ENCODE measurements around the gene UNC45A. TPM values are rescaled to one million over a fixed set of nuclear protein-coding genes. Genes with fewer than 3 reads are reported as not detected.

The UNC45A gene
- total and polyA plus RNA-seq, 2 of the 13 experiments (the other 11 are each of a cell fraction or from before 2014, with no cell fraction given) = 33.8 to 39.7 TPM

GRCh38 chr15:90902840-90903732, 32.0 kb upstream of the UNC45A start, which contains the start of gene MAN2A2 (continued):
- TF ChIP-seq, protein P1, sequence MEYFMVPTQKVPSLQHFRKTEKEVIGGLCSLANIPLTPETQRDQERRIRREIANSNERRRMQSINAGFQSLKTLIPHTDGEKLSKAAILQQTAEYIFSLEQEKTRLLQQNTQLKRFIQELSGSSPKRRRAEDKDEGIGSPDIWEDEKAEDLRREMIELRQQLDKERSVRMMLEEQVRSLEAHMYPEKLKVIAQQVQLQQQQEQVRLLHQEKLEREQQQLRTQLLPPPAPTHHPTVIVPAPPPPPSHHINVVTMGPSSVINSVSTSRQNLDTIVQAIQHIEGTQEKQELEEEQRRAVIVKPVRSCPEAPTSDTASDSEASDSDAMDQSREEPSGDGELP (IDR thresholded peaks at IDR 0.05; ENCODE audit: borderline replicate concordance, low read depth) = no peak
- TF ChIP-seq ZBTB2 (CRISPR knock-in tag; IDR thresholded peaks at IDR 0.05; ENCODE audit: low read depth) (0 out of 2 replicates have a peak, but pooled peaks have one; percentile 40), PAWR (CRISPR knock-in tag; IDR thresholded peaks at IDR 0.05; ENCODE audit: borderline replicate concordance) (no peak), MYC (CRISPR knock-in tag; IDR thresholded peaks at IDR 0.05; ENCODE audit: borderline replicate concordance) (no peak), NFAT5 (CRISPR knock-in tag; IDR thresholded peaks at IDR 0.05) (no peak), MED8 (CRISPR knock-in tag; IDR thresholded peaks at IDR 0.05; ENCODE audit: insufficient replicate concordance) (no peak), GABPB1 (CRISPR knock-in tag; IDR thresholded peaks at IDR 0.05) (peak; percentile 54; the same call in 1 of the 2 replicates), SUZ12 (IDR thresholded peaks at IDR 0.05; ENCODE audit: low read depth, low read length) (no peak), DPF2 (CRISPR knock-in tag; IDR thresholded peaks at IDR 0.05; ENCODE audit: borderline replicate concordance, low read depth) (no peak), NFIB (CRISPR knock-in tag; IDR thresholded peaks at IDR 0.05; ENCODE audit: borderline replicate concordance) (no peak)
- TF ChIP-seq, protein P2, sequence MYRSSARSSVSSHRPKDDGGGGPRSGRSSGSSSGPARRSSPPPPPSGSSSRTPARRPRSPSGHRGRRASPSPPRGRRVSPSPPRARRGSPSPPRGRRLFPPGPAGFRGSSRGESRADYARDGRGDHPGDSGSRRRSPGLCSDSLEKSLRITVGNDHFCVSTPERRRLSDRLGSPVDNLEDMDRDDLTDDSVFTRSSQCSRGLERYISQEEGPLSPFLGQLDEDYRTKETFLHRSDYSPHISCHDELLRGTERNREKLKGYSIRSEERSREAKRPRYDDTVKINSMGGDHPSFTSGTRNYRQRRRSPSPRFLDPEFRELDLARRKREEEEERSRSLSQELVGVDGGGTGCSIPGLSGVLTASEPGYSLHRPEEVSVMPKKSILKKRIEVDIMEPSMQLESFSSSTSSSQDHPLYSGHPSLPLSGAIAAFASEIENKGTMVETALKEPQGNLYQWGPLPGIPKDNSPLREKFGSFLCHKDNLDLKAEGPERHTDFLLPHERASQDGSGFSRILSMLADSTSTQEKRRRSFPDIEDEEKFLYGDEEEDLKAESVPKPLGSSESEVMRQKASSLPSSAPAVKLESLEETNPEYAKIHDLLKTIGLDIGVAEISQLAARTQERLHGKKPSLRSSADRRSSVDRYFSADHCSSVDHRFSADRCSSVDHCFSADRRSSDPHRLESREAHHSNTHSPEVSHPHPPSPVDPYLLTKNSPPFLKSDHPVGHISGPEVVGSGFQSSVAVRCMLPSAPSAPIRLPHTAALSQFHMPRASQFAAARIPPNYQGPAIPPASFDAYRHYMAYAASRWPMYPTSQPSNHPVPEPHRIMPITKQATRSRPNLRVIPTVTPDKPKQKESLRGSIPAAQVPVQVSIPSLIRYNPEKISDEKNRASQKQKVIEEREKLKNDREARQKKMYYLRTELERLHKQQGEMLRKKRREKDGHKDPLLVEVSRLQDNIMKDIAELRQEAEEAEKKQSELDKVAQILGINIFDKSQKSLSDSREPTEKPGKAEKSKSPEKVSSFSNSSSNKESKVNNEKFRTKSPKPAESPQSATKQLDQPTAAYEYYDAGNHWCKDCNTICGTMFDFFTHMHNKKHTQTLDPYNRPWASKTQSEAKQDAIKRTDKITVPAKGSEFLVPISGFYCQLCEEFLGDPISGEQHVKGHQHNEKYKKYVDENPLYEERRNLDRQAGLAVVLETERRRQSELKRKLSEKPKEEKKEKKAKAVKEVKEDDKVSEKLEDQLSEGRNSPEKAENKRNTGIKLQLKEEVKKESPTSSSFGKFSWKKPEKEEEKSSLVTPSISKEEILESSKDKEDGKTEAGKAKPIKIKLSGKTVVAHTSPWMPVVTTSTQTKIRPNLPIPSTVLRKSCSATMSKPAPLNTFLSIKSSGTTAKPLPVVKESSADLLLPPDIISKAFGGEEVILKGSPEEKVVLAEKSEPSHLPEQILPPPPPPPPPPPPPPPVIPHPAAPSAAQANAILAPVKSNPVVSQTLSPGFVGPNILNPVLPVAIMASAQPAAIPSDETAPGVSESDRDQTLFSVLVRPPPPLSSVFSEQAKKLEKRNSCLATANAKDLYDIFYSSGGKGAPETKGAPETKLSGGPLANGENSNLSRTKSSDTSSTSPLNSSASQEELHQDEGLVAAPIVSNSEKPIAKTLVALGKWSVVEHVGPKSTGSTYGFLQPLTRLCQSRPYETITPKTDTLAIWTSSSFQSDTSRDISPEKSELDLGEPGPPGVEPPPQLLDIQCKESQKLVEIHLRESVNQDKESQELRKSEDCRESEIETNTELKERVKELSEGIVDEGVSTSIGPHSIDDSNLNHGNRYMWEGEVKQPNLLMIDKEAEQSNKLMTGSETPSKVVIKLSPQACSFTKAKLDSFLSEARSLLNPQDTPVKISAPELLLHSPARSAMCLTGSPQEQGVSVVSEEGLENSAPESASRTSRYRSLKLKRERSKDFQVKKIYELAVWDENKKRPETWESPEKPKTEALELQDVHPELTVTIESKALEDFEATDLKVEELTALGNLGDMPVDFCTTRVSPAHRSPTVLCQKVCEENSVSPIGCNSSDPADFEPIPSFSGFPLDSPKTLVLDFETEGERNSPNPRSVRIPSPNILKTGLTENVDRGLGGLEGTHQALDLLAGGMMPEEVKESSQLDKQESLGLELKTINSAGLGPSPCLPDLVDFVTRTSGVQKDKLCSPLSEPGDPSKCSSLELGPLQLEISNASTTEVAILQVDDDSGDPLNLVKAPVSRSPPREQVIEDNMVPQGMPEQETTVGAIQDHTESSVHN (CRISPR knock-in tag; IDR thresholded peaks at IDR 0.05) = no peak

Measured in HepG2 (cell line).